H9 (cell line): ENCODE data around the gene MYLK4. TPM values are rescaled to one million over a fixed set of nuclear protein-coding genes. Genes with fewer than 3 reads are reported as not detected.

Experiments
- DNase-seq: peaks from one replicate; pipeline ENCODE4 v3.0.0-alpha.2; 2017
- H2AFZ ChIP-seq: one replicate; pipeline ENCODE4 v1.6.1; 2013; ENCODE audit warnings: mild to moderate bottlenecking, low read length, control low read depth, moderate library complexity
- H2AK5ac ChIP-seq: 2 replicates; pipeline ENCODE4 v1.6.1; 2013; ENCODE audit warnings: low read length, control low read depth, mixed read lengths; ENCODE audit not compliant: insufficient read length
- H2BK120ac ChIP-seq: one replicate; pipeline ENCODE4 v1.6.1; 2013; ENCODE audit warnings: low read depth, mild to moderate bottlenecking, low read length, control low read depth, inconsistent platforms; ENCODE audit not compliant: poor library complexity, severe bottlenecking
- H2BK12ac ChIP-seq: 2 replicates; pipeline ENCODE4 v1.6.1; 2013; ENCODE audit warnings: low read length, control low read depth, mixed read lengths, low read depth; ENCODE audit not compliant: insufficient read length
- H2BK15ac ChIP-seq: 2 replicates; pipeline ENCODE4 v1.6.1; 2013; ENCODE audit warnings: low read depth, low read length, control low read depth
- H2BK20ac ChIP-seq: one replicate; pipeline ENCODE4 v1.6.1; 2013; ENCODE audit warnings: low read depth, mild to moderate bottlenecking, low read length, control low read depth, inconsistent platforms; ENCODE audit not compliant: poor library complexity, severe bottlenecking
- H2BK5ac ChIP-seq: 2 replicates; pipeline ENCODE4 v1.6.1; 2013; ENCODE audit warnings: low read length, control low read depth, mixed read lengths; ENCODE audit not compliant: insufficient read length
- H3K14ac ChIP-seq: 2 replicates; pipeline ENCODE4 v1.6.1; 2013; ENCODE audit warnings: low read length, control low read depth; ENCODE audit not compliant: insufficient read depth
- H3K18ac ChIP-seq: 2 replicates; pipeline ENCODE4 v1.6.1; 2013; ENCODE audit warnings: low read depth, mild to moderate bottlenecking, mixed read lengths, low read length, control low read depth; ENCODE audit not compliant: insufficient read length
- H3K23ac ChIP-seq: 2 replicates; pipeline ENCODE4 v1.6.1; 2013; ENCODE audit warnings: low read length, control low read depth, mixed read lengths, low read depth; ENCODE audit not compliant: insufficient read length
- H3K23me2 ChIP-seq: 2 replicates; pipeline ENCODE4 v1.6.1; 2013; ENCODE audit warnings: low read depth, mild to moderate bottlenecking, mixed read lengths, low read length, control low read depth; ENCODE audit not compliant: insufficient read length, poor library complexity, severe bottlenecking
- H3K27ac ChIP-seq: 2 replicates; pipeline ENCODE4 v1.5.1; 2013; ENCODE audit warnings: low read length, control low read depth, mixed read lengths, low read depth; ENCODE audit not compliant: insufficient read length
- H3K27me3 ChIP-seq: 2 replicates; pipeline ENCODE4 v1.6.1; 2013; ENCODE audit warnings: low read length, control low read depth, inconsistent platforms; ENCODE audit not compliant: insufficient read depth
- H3K4ac ChIP-seq: 2 replicates; pipeline ENCODE4 v1.6.1; 2013; ENCODE audit warnings: low read depth, mild to moderate bottlenecking, control low read depth, inconsistent platforms, low read length, moderate library complexity
- H3K4me1 ChIP-seq: 2 replicates; pipeline ENCODE4 v1.6.1; 2013; ENCODE audit warnings: low read length, control low read depth, inconsistent platforms; ENCODE audit not compliant: insufficient read depth
- H3K4me2 ChIP-seq: 2 replicates; pipeline ENCODE4 v1.6.1; 2013; ENCODE audit warnings: low read length, control low read depth, mixed read lengths; ENCODE audit not compliant: insufficient read length, insufficient read depth
- H3K56ac ChIP-seq: 2 replicates; pipeline ENCODE4 v1.6.1; 2013; ENCODE audit warnings: low read depth, mild to moderate bottlenecking, mixed read lengths, low read length, control low read depth; ENCODE audit not compliant: insufficient read length
- H3K79me1 ChIP-seq: 2 replicates; pipeline ENCODE4 v1.6.1; 2013; ENCODE audit warnings: low read depth, mild to moderate bottlenecking, moderate library complexity, low read length, control low read depth, inconsistent platforms; ENCODE audit not compliant: insufficient read depth, poor library complexity, severe bottlenecking
- H3K79me2 ChIP-seq: 2 replicates; pipeline ENCODE4 v1.6.1; 2013; ENCODE audit warnings: low read length, control low read depth, inconsistent platforms; ENCODE audit not compliant: insufficient read depth
- H3K9ac ChIP-seq: 2 replicates; pipeline ENCODE4 v1.6.1; 2013; ENCODE audit warnings: low read length, control low read depth, mixed read lengths; ENCODE audit not compliant: insufficient read length; ENCODE audit errors: extremely low read depth
- H3K9me3 ChIP-seq: one replicate; pipeline ENCODE4 v1.6.1; 2013; ENCODE audit warnings: low read depth, low read length, inconsistent platforms; ENCODE audit not compliant: control insufficient read depth
- H3T11ph ChIP-seq: one replicate; pipeline ENCODE4 v1.6.1; 2013; ENCODE audit warnings: mild to moderate bottlenecking, low read length, control low read depth, inconsistent platforms
- H4K20me1 ChIP-seq: one replicate; pipeline ENCODE4 v1.6.1; 2013; ENCODE audit not compliant: control insufficient read depth, insufficient read length, insufficient read depth
- H4K5ac ChIP-seq: 2 replicates; pipeline ENCODE4 v1.6.1; 2013; ENCODE audit warnings: low read depth, mild to moderate bottlenecking, mixed read lengths, low read length, control low read depth; ENCODE audit not compliant: insufficient read length
- H4K8ac ChIP-seq: replicated peaks from 2 replicates; pipeline ENCODE4 v1.6.1; 2013; ENCODE audit warnings: low read length, control low read depth, mixed read lengths, low read depth; ENCODE audit not compliant: insufficient read length
- H4K91ac ChIP-seq: 2 replicates; pipeline ENCODE4 v1.6.1; 2013; ENCODE audit warnings: low read depth, mild to moderate bottlenecking, moderate library complexity, mixed read lengths, low read length, control low read depth; ENCODE audit not compliant: insufficient read length
- H3K27ac Mint-ChIP-seq, 3 experiments: 2 replicates in 2 of 3; 3 replicates in 1 of 3; pipeline ENCODE4 v1.8.0; 2020 to 2021; ENCODE audit warnings: mixed read lengths in 3 of 3, mild to moderate bottlenecking in 1 of 3, moderate library complexity in 1 of 3
- H3K27me3 Mint-ChIP-seq: 2 replicates; pipeline ENCODE4 v1.8.0; 2021; ENCODE audit warnings: low read depth, mild to moderate bottlenecking, moderate library complexity, mixed read lengths
- H3K36me3 Mint-ChIP-seq, 3 experiments: 2 replicates in 2 of 3; 3 replicates in 1 of 3; pipeline ENCODE4 v1.8.0; 2020 to 2021; ENCODE audit warnings: low read depth in 3 of 3, mixed read lengths in 3 of 3; ENCODE audit not compliant: insufficient read depth in 1 of 3
- H3K4me1 Mint-ChIP-seq, 2 experiments: 2 replicates each; pipeline ENCODE4 v1.8.0; 2020; ENCODE audit warnings: mixed read lengths in 2 of 2
- H3K4me3 Mint-ChIP-seq, 2 experiments: 2 replicates in 1 of 2; 3 replicates in 1 of 2; pipeline ENCODE4 v1.8.0; 2020 to 2021; ENCODE audit warnings: mild to moderate bottlenecking in 2 of 2, mixed read lengths in 2 of 2, moderate library complexity in 1 of 2
- H3K9me3 Mint-ChIP-seq, 2 experiments: 2 replicates in 1 of 2; 3 replicates in 1 of 2; pipeline ENCODE4 v1.8.0; 2020; ENCODE audit warnings: mild to moderate bottlenecking in 2 of 2, mixed read lengths in 2 of 2, moderate library complexity in 1 of 2
- WGBS: extraction: QIAGEN DNeasy Blood & Tissue Kit; methylation state at CpG from one replicate; pipeline ENCODE4 v1.1.7; 2013; ENCODE audit warnings: missing lambda C conversion rate, low lambda C conversion rate, mixed read lengths; ENCODE audit not compliant: insufficient read length; ENCODE audit errors: extremely low coverage; 5-methylcytosine and 5-hydroxymethylcytosine counted together
- total RNA-seq: library from RNA; stranded (reverse); gene quantifications from 2 replicates; pipeline ENCODE4 v1.2.1, GENCODE V29; 2021
- TF ChIP-seq, protein P1 (sequence below): fragments of 200-600 bp; sonication (generic); conservative IDR thresholded peaks from 3 replicates; pipeline ENCODE4 v1.8.0; 2021; ENCODE audit warnings: antibody characterized with exemption, mild to moderate bottlenecking

The MYLK4 gene
- total RNA-seq, 1 experiment from 2014 or later, result 0.28 TPM

DNA sequence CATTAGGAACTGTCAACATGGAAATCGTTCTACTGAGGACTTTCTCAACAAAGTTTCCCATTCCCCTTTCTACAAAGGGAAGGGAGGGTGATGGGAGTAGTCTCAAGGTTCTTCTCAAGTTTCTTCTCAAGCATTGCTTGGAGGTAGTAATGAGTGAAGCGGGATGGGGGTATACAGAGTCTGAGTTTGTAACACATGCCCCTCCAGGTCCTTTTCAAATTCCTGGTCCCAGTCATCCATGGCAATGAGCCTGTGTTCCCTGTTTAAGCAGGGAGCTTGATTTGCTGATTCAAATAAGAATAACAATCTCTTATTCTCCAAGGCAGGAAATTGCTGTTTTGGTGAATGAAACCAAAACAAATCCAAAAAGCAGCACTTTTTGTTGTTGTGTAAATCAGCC, 45.5 kb downstream of the MYLK4 start:
- H2BK12ac ChIP-seq, result no peak overlapping the region
- no peak overlapping the region for H4K91ac ChIP-seq
- no peak overlapping the region for H4K8ac ChIP-seq
- H3K27me3 Mint-ChIP-seq, result no peaks in the 10 kb centered on the region
- H4K5ac ChIP-seq, result no peak overlapping the region
- no peak overlapping the region for H3K4me3 Mint-ChIP-seq
- no peaks in the 10 kb centered on the region for H3K79me1 ChIP-seq
- H3K36me3 Mint-ChIP-seq, result peaks cover 0 to 13% (median 10%) of the 10 kb centered on the region in 3 experiments; a peak in 6 of 7 replicates
- DNase-seq, result no peak
- H3K9me3 ChIP-seq, result peaks cover 11% of the 10 kb centered on the region
- H2BK120ac ChIP-seq, result no peak overlapping the region
- no peak overlapping the region for H3K9ac ChIP-seq
- no peaks in the 10 kb centered on the region for H3K23me2 ChIP-seq
- H3K18ac ChIP-seq, result no peak overlapping the region
- H3K4me2 ChIP-seq, result no peak overlapping the region
- H3K27ac ChIP-seq, result no peak overlapping the region
- H3K14ac ChIP-seq, result no peak overlapping the region
- no CpG with 5 or more reads among the region's 2 CpGs for WGBS
- TF ChIP-seq, protein P1, sequence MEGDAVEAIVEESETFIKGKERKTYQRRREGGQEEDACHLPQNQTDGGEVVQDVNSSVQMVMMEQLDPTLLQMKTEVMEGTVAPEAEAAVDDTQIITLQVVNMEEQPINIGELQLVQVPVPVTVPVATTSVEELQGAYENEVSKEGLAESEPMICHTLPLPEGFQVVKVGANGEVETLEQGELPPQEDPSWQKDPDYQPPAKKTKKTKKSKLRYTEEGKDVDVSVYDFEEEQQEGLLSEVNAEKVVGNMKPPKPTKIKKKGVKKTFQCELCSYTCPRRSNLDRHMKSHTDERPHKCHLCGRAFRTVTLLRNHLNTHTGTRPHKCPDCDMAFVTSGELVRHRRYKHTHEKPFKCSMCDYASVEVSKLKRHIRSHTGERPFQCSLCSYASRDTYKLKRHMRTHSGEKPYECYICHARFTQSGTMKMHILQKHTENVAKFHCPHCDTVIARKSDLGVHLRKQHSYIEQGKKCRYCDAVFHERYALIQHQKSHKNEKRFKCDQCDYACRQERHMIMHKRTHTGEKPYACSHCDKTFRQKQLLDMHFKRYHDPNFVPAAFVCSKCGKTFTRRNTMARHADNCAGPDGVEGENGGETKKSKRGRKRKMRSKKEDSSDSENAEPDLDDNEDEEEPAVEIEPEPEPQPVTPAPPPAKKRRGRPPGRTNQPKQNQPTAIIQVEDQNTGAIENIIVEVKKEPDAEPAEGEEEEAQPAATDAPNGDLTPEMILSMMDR, result no peak
- H3T11ph ChIP-seq, result no peak overlapping the region
- H2AK5ac ChIP-seq, result no peak overlapping the region
- H3K23ac ChIP-seq, result no peak overlapping the region
- no peak overlapping the region for H2AFZ ChIP-seq
- H3K4me1 Mint-ChIP-seq, result peaks cover 13 to 16% of the 10 kb centered on the region in 2 experiments; a peak in 3 of 4 replicates
- no peak overlapping the region for H2BK20ac ChIP-seq
- H3K27ac Mint-ChIP-seq, result no peak overlapping the region
- H3K4me1 ChIP-seq, result no peaks in the 10 kb centered on the region
- no peaks in the 10 kb centered on the region for H4K20me1 ChIP-seq
- H3K4ac ChIP-seq, result no peak overlapping the region
- H2BK5ac ChIP-seq, result no peak overlapping the region
- no peaks in the 10 kb centered on the region for H3K27me3 ChIP-seq
- no peaks in the 10 kb centered on the region for H3K79me2 ChIP-seq
- H2BK15ac ChIP-seq, result no peak overlapping the region
- H3K56ac ChIP-seq, result no peak overlapping the region
- peaks cover 4 to 10% of the 10 kb centered on the region in 2 experiments for H3K9me3 Mint-ChIP-seq
